Measurements from ENCODE around the gene TEF.

GRCh38 chr22:41407433-41407832 is 25.7 kb downstream of the TEF start:
- TF ChIP-seq YY1 (IDR thresholded peaks at IDR 0.05) (no peak), GABPA (IDR thresholded peaks at IDR 0.05 in 1 of 2, conservative IDR thresholded peaks at IDR 0.05 in 1 of 2) (no peak), SP1 (IDR thresholded peaks at IDR 0.05) (no peak), TAF1 (conservative IDR thresholded peaks at IDR 0.05) (no peak), RXRA (IDR thresholded peaks at IDR 0.05) (no peak), RAD21 (IDR thresholded peaks at IDR 0.05) (no peak)
- TF ChIP-seq, protein P1, sequence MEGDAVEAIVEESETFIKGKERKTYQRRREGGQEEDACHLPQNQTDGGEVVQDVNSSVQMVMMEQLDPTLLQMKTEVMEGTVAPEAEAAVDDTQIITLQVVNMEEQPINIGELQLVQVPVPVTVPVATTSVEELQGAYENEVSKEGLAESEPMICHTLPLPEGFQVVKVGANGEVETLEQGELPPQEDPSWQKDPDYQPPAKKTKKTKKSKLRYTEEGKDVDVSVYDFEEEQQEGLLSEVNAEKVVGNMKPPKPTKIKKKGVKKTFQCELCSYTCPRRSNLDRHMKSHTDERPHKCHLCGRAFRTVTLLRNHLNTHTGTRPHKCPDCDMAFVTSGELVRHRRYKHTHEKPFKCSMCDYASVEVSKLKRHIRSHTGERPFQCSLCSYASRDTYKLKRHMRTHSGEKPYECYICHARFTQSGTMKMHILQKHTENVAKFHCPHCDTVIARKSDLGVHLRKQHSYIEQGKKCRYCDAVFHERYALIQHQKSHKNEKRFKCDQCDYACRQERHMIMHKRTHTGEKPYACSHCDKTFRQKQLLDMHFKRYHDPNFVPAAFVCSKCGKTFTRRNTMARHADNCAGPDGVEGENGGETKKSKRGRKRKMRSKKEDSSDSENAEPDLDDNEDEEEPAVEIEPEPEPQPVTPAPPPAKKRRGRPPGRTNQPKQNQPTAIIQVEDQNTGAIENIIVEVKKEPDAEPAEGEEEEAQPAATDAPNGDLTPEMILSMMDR (IDR thresholded peaks at IDR 0.05; ENCODE audit: low read depth, low read length, missing input control) = no peak
- TF ChIP-seq, protein P2, sequence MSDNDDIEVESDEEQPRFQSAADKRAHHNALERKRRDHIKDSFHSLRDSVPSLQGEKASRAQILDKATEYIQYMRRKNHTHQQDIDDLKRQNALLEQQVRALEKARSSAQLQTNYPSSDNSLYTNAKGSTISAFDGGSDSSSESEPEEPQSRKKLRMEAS (IDR thresholded peaks at IDR 0.05) = no peak
- TF ChIP-seq, protein P3, sequence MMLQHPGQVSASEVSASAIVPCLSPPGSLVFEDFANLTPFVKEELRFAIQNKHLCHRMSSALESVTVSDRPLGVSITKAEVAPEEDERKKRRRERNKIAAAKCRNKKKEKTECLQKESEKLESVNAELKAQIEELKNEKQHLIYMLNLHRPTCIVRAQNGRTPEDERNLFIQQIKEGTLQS (IDR thresholded peaks at IDR 0.05) = no peak
- TF ChIP-seq, protein P4, sequence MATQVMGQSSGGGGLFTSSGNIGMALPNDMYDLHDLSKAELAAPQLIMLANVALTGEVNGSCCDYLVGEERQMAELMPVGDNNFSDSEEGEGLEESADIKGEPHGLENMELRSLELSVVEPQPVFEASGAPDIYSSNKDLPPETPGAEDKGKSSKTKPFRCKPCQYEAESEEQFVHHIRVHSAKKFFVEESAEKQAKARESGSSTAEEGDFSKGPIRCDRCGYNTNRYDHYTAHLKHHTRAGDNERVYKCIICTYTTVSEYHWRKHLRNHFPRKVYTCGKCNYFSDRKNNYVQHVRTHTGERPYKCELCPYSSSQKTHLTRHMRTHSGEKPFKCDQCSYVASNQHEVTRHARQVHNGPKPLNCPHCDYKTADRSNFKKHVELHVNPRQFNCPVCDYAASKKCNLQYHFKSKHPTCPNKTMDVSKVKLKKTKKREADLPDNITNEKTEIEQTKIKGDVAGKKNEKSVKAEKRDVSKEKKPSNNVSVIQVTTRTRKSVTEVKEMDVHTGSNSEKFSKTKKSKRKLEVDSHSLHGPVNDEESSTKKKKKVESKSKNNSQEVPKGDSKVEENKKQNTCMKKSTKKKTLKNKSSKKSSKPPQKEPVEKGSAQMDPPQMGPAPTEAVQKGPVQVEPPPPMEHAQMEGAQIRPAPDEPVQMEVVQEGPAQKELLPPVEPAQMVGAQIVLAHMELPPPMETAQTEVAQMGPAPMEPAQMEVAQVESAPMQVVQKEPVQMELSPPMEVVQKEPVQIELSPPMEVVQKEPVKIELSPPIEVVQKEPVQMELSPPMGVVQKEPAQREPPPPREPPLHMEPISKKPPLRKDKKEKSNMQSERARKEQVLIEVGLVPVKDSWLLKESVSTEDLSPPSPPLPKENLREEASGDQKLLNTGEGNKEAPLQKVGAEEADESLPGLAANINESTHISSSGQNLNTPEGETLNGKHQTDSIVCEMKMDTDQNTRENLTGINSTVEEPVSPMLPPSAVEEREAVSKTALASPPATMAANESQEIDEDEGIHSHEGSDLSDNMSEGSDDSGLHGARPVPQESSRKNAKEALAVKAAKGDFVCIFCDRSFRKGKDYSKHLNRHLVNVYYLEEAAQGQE (IDR thresholded peaks at IDR 0.05) = no peak
- TF ChIP-seq, protein P5, sequence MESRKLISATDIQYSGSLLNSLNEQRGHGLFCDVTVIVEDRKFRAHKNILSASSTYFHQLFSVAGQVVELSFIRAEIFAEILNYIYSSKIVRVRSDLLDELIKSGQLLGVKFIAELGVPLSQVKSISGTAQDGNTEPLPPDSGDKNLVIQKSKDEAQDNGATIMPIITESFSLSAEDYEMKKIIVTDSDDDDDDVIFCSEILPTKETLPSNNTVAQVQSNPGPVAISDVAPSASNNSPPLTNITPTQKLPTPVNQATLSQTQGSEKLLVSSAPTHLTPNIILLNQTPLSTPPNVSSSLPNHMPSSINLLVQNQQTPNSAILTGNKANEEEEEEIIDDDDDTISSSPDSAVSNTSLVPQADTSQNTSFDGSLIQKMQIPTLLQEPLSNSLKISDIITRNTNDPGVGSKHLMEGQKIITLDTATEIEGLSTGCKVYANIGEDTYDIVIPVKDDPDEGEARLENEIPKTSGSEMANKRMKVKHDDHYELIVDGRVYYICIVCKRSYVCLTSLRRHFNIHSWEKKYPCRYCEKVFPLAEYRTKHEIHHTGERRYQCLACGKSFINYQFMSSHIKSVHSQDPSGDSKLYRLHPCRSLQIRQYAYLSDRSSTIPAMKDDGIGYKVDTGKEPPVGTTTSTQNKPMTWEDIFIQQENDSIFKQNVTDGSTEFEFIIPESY (IDR thresholded peaks at IDR 0.05) = no peak
